ENCODE results near the gene SLC39A13.

The SLC39A13 gene

GRCh38 chr11:47403135-47403534 is 5.3 kb upstream of the SLC39A13 start:
- no peak for DNase-seq (ENCODE audit: low read depth, low spot score)

DNA sequence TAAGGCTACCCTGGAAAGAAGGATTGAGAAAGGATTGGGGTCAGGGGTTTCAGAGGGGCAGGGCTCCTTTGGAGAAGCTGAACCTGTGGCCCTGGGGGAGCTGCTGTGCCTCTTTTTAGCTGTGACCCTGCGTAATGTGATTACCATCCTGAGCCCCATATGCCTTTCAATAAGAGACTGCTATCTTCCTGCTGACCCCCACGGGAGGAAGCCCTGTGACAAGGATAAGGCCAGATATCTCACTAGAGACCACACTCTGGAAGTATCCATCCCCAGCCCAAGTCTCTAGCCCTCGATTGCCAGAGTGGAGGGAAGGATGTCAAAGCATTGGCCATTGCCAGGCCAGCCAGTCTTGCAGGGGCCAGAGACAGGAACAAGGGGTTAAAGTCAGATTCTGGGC is 4.8 kb upstream of the SLC39A13 start:
- no peak for DNase-seq (ENCODE audit: low read depth, low spot score)

DNA sequence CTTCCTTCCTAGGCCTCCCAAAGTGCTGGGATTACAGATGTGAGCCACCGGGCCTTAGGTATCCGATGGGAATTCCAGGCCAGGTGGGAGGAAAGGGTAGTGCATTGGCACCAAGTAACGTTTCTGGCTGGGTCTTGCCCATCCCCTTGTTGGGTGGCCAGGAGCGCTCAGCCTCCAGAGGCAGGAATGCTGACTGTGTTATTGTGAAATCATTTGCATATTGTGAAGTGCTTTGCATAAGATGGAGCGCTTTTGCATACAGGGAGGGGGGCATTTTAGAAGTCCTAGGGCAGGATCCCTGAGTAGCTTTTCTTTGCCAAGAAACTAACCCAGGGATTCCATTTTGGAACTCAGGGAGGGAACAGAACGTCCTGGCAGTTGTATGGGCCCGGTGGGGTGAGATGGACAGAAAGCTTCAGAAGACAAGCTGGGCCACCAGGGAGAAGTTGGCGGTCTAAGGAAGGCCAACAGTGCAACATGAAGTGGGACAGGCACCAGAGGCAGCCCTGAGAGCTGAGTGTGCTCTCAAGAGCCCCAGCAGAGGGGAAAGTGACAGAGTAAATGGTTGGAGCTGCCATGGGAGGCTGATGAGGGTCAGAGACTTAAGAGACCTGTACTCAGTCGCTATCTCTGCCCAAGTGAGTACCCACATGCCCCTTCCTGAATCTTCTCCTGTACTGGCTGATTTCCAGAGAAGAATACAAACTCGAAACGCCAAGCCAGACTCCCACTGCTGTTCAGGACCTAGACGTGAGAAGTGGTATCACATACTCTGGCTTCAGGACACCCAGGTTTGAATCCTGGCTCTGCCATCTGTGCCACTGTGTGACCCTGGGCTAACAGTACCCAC is 1.3 kb upstream of the SLC39A13 start:
- no peak for DNase-seq (ENCODE audit: low read depth, low spot score)

DNA sequence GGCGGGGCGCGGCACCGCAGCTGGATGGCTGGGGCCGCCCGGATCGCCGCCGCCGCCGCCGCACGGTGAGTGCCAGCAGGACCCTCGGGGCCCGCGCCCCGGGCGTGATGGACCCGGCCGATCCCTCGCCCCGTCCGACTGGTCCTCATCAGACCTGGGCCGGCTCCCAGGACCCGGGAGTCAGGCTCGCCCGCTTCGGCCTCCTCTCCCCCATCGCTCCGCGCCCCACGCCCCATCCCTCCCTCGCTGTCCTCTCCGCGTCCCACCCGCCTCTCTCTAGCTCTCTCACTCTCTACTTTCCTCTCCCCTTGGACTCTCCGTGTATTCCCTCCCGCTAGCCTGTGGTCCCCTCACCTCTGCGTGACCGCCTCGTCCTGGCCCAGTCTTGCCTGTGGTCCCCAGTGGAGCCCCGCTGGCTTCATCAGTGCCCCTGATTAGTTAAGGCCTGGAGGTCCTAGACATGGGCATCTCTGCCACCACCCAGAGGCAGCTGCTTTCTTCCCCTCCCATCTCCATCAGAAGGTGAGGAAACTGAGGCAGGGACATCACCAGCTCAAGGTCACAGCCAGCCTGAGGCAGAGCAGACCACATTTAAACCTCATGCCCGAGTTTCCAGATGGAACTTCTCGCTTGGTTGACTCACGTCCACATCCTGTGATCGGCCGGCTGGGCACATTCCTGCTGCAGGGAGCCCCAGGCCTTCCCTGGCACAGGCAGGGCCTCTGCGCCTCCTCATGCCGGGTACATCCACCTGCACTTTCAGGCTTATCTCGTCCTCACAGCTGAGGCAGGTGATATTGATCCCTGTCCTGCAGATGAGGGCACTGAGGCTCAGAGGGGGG is 429 bp downstream of the SLC39A13 start:
- DNase-seq (ENCODE audit: low read depth, low spot score), result no peak

DNA sequence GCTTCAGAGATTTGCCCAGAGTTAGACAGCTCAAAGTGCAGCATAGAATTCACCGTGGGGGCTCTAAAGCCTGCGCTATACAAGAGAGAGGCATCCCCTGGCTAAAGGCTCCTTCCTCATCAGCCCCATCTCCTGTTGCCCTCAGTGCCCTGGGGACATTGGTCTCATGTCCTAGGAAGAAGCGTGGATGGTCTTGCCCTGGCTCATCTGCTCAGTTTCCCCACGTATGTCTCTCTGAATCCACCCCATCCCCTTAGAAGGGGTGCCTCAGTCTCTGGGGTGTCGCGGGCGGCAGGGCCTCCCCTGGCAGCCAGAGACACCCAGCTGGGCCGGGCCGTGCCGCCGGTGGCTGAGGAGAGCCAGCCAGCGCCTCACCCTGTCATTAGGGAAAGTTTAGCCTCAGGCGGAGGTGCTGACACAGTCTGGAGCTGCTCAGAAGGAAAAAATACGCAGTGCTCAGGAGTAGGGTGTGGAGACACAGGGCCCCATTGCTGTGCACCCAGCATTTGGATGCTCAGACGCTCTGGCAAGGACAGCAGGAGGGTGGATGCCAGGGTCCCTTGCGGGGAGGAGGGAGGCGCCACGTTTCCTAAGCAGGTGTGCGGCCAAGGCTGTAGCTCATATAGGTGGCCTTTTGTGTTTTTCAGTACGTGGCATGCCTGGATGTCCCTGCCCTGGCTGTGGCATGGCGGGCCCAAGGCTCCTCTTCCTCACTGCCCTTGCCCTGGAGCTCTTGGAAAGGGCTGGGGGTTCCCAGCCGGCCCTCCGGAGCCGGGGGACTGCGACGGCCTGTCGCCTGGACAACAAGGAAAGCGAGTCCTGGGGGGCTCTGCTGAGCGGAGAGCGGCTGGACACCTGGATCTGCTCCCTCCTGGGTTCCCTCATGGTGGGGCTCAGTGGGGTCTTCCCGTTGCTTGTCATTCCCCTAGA is 1.3 kb downstream of the SLC39A13 start:
- no peak for DNase-seq (ENCODE audit: low read depth, low spot score)

DNA sequence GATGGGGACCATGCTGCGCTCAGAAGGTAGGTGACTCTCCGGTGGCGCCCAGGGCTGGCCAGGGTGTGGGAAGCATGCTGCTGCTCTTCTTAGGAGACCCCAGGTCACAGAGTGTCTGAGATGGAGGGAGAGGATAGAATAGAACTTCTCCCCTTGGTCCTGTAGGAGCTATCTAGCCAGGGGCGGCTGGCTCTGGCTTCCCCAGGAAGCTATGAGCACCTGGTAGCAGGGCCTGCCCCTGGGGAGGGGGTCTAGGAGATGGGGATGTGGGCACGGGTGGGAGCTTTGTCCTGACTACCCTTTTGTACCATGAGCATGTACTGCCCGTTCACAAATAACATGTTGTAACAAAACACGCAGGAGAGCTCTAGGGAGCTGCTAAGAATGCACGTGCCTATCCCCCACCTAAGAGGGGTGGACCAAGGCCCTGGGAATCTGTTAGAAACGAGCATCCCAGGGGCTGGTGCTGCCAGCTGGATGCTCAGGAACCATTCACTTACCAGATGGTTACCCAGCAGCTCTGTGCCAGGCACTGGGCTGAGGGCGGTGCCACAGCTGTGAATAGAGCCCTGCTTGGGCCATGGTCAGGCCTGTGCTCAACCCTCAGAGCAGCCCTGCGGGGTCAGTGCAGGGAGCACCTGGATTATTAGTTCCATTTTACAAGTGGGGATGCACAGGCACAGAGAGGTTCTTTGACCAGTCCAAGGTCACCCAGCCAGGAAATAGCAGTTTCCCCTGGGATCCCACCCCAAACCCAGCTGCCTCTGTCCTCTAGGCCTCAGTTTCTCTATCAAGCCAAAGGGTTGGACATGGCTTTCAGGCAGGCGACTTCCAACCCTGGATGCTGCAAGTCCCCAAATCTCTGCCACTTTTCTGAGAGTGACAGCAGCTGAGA is 2.2 kb downstream of the SLC39A13 start:
- no peak for DNase-seq (ENCODE audit: low read depth, low spot score)

- DNase-seq (ENCODE audit: low read depth, low spot score), result no peak
Observed at GRCh38 chr11:47411884-47412746, 3.7 kb downstream of the SLC39A13 start.

DNA sequence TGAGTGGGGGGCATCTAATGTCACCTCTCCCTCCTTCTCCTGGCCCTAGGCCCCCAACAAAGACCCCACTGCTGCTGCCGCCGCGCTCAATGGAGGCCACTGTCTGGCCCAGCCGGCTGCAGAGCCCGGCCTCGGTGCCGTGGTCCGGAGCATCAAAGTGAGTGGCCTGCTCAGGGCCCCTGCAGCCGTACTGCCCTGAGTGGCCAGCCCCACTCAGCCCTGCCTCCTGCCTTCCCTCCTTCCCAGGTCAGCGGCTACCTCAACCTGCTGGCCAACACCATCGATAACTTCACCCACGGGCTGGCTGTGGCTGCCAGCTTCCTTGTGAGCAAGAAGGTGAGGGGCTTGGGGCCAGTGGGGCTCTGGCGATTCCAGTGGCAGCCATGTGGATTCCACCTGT is 5.0 kb downstream of the SLC39A13 start:
- DNase-seq (ENCODE audit: low read depth, low spot score), result no peak

- DNase-seq (ENCODE audit: low read depth, low spot score), result no peak
Observed at GRCh38 chr11:47413908-47414684, 5.7 kb downstream of the SLC39A13 start.

DNA sequence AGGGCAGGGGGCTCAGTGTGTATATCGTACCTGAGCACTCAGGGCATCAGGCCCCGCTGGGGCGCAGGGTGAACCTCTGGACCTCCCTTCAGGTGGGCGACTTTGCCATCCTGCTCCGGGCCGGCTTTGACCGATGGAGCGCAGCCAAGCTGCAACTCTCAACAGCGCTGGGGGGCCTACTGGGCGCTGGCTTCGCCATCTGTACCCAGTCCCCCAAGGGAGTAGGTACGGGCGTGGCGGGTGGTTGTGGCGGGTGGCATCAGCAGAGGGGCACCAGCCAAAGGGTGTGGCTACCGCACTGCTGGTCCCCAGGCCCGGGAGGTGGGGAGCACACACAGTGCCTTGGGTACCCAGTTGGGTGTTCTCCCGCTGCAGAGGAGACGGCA is 6.3 kb downstream of the SLC39A13 start:
- no peak for DNase-seq (ENCODE audit: low read depth, low spot score)

DNA sequence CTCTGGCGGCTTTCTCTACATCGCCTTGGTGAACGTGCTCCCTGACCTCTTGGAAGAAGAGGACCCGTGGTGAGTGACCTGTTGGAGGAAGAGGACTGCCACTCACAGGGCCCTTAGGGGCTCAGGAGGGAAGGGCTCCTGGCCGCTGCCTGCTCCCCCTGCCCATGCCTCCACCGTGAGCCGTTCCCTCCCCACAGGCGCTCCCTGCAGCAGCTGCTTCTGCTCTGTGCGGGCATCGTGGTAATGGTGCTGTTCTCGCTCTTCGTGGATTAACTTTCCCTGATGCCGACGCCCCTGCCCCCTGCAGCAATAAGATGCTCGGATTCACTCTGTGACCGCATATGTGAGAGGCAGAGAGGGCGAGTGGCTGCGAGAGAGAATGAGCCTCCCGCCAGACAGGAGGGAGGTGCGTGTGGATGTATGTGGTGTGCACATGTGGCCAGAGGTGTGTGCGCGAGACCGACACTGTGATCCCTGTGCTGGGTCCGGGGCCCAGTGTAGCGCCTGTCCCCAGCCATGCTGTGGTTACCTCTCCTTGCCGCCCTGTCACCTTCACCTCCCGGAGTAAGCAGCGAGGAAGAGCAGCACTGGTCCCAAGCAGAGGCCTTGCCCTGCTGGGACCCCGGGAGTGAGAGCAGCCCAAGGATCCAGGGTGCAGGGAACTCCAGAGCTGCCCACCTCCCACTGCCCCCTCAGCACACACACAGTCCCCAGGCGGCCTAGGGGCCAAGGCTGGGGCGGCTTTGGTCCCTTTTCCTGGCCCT is 6.9 kb downstream of the SLC39A13 start:
- DNase-seq (ENCODE audit: low read depth, low spot score), result no peak

DNA sequence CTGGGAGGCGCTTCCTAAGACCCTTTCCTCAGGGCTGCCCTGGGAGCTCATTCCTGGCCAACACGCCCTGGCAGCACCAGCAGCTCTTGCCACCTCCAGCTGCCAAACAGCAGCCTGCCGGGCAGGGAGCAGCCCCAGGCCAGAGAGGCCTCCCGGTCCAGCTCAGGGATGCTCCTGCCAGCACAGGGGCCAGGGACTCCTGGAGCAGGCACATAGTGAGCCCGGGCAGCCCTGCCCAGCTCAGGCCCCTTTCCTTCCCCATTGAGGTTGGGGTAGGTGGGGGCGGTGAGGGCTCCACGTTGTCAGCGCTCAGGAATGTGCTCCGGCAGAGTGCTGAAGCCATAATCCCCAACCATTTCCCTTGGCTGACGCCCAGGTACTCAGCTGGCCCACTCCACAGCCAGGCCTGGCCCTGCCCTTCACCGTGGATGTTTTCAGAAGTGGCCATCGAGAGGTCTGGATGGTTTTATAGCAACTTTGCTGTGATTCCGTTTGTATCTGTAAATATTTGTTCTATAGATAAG is 7.6 kb downstream of the SLC39A13 start:
- no peak for DNase-seq (ENCODE audit: low read depth, low spot score)

DNA sequence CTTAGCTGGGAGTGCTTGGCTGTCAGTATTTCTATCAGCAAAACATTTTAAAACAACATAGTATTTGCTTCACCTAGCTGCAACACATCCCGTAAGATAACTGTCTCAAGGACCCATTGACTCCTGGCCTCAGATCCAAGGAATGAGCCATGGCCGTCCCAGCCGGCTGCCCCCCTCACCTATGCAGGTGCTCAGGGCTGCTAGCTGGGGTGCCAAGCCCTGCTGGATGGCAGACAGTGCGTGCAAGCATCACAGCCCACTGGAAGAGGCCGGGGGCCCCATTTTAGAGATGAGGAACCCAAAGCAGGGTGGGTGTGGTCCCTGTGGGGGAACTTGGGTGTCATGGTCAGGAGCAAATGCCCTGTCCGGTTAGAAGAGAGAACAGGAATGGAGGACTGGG is 9.3 kb downstream of the SLC39A13 start:
- no peak for DNase-seq (ENCODE audit: low read depth, low spot score)

GRCh38 chr11:47418454-47419259 is 10.3 kb downstream of the SLC39A13 start:
- no peak for DNase-seq (ENCODE audit: low read depth, low spot score)

GRCh38 chr11:47425611-47426010 is 17.2 kb downstream of the SLC39A13 start:
- DNase-seq (ENCODE audit: low read depth, low spot score), result no peak

- DNase-seq (ENCODE audit: low read depth, low spot score), result peak; percentile 97
Observed at GRCh38 chr11:47426062-47426956, 17.9 kb downstream of the SLC39A13 start, which contains the start of gene PSMC3. Gene PSMC3 (minus strand): TSS chr11:47426439. CDS start chr11:47426279, 160 bp downstream.

Data from activated CD4-positive, CD25-positive, alpha-beta regulatory T cell treated with anti-CD3 and anti-CD28 coated beads, Interleukin-2, amount 50 U/mL, for 16 hours (primary cell).